ENCODE measurements around the gene OVOL3.

DNA sequence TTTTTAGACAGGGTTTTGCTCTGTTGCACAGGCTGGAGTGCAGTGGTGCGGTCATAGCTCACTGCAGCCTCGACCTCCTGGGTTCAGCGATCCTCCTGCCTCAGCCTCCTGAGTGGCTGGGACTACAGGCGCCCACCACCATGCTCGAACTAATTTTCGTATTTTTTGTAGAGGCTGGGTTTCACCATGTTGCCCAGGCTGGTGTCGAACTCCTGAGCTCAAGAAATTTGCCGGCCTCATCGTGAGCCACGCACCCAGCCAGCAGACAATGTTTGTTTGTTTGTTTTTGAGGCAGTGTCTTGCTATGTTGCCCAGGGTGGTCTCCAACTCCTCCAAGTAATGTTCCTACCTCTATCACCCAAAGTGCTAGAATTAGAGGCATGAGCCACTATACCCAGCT, 42.2 kb downstream of the OVOL3 start:
- TF ChIP-seq, protein P1, sequence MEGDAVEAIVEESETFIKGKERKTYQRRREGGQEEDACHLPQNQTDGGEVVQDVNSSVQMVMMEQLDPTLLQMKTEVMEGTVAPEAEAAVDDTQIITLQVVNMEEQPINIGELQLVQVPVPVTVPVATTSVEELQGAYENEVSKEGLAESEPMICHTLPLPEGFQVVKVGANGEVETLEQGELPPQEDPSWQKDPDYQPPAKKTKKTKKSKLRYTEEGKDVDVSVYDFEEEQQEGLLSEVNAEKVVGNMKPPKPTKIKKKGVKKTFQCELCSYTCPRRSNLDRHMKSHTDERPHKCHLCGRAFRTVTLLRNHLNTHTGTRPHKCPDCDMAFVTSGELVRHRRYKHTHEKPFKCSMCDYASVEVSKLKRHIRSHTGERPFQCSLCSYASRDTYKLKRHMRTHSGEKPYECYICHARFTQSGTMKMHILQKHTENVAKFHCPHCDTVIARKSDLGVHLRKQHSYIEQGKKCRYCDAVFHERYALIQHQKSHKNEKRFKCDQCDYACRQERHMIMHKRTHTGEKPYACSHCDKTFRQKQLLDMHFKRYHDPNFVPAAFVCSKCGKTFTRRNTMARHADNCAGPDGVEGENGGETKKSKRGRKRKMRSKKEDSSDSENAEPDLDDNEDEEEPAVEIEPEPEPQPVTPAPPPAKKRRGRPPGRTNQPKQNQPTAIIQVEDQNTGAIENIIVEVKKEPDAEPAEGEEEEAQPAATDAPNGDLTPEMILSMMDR (IDR thresholded peaks at IDR 0.05; ENCODE audit: borderline replicate concordance, extremely low read depth, low read length, poor library complexity, severe bottlenecking) = no peak
- TF ChIP-seq EZH2 (IDR thresholded peaks at IDR 0.05; ENCODE audit: borderline replicate concordance, low read depth, low read length, severe bottlenecking) = no peak

Data from DND-41 (cell line).